ENCODE results near the gene RAB10. TPM values are rescaled to one million over a fixed set of nuclear protein-coding genes. Genes with fewer than 3 reads are reported as not detected.

RAB10 gene
- total and polyA plus RNA-seq, 2 experiments from 2014 or later = 102 to 143 TPM

DNA sequence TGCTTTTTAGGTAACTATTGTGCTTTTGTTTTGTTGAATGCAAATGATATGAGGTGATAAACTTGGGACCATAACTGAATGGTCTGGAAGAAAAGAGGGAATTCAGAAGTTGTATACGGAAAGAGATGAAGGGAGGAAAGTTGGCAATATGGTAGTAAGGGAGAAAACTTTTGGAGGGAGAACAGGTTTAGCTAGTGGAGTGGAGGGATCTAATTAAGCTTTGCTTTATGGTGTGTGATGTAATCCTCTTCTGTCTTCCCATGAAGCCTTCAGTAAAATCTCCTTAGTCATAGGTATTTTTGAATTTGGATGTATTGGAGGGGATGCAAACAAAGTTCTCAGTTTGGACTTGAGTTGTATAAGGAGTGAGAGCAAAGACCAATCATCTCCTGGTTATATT lies 20.2 kb upstream of the RAB10 start:
- no peak for TF ChIP-seq EZH2 (IDR thresholded peaks at IDR 0.05; ENCODE audit: low read depth, unreplicated experiment)
- TF ChIP-seq, protein P1, sequence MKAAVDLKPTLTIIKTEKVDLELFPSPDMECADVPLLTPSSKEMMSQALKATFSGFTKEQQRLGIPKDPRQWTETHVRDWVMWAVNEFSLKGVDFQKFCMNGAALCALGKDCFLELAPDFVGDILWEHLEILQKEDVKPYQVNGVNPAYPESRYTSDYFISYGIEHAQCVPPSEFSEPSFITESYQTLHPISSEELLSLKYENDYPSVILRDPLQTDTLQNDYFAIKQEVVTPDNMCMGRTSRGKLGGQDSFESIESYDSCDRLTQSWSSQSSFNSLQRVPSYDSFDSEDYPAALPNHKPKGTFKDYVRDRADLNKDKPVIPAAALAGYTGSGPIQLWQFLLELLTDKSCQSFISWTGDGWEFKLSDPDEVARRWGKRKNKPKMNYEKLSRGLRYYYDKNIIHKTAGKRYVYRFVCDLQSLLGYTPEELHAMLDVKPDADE (IDR thresholded peaks at IDR 0.05) = no peak
- TF ChIP-seq POLR2AphosphoS5 (IDR thresholded peaks at IDR 0.05; ENCODE audit: low read depth) = no peak
- TF ChIP-seq ZNF331 (CRISPR knock-in tag; IDR thresholded peaks at IDR 0.05; ENCODE audit: low read depth) = no peak

DNA sequence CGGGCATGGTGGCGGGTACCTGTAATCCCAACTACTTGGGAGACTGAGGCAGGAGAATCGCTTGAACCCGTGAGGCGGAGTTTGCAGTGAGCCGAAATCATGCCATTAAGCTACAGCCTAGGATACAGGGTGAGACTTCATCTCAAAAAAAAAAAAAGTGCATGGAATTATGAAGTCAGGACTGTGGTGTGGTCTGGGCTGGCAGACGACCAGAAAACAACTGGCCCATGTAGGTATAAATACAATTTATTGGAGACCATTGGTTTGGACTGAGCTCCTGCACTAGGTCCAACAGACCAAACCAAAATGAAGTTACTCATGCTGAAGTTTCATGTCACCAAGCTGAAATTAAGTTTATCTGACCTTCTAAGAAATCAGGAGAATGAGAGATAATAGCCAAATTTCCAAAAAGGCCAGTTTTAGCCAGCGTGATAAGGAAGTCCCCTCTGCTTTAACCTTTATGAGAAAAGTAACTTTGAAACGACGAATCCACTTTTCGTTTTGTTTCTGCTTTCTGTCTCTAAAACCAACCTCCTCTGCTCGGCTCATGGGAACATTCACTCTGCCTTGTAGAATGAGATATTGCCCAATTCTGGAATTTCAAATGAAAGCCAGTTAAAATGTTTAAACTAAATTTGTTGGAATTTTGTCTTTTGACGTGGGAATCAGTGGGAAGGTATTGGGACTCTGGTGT lies 17.7 kb upstream of the RAB10 start:
- Histone ChIP-seq H4K20me1 (replicated peaks; ENCODE audit: insufficient read depth) (no peaks in the 10 kb centered on the region), H3K79me2 (replicated peaks; ENCODE audit: insufficient read depth) (no peaks in the 10 kb centered on the region)
- ATAC-seq = no peak
- TF ChIP-seq NANOG (IDR thresholded peaks at IDR 0.05; ENCODE audit: borderline replicate concordance) (no peak), STAT1 (IDR thresholded peaks at IDR 0.05; ENCODE audit: unreplicated experiment) (no peak), JUNB (IDR thresholded peaks at IDR 0.05; ENCODE audit: unreplicated experiment) (no peak), EZH2phosphoT487 (IDR thresholded peaks at IDR 0.05; ENCODE audit: unreplicated experiment) (no peak), ZNF114 (CRISPR knock-in tag; IDR thresholded peaks at IDR 0.05) (no peak), EZH2 (IDR thresholded peaks at IDR 0.05; ENCODE audit: low read depth, unreplicated experiment) (no peak), POLR2AphosphoS5 (IDR thresholded peaks at IDR 0.05; ENCODE audit: low read depth) (no peak), CREB1 (CRISPR knock-in tag; IDR thresholded peaks at IDR 0.05; ENCODE audit: low read depth) (no peak)
- TF ChIP-seq, protein P2, sequence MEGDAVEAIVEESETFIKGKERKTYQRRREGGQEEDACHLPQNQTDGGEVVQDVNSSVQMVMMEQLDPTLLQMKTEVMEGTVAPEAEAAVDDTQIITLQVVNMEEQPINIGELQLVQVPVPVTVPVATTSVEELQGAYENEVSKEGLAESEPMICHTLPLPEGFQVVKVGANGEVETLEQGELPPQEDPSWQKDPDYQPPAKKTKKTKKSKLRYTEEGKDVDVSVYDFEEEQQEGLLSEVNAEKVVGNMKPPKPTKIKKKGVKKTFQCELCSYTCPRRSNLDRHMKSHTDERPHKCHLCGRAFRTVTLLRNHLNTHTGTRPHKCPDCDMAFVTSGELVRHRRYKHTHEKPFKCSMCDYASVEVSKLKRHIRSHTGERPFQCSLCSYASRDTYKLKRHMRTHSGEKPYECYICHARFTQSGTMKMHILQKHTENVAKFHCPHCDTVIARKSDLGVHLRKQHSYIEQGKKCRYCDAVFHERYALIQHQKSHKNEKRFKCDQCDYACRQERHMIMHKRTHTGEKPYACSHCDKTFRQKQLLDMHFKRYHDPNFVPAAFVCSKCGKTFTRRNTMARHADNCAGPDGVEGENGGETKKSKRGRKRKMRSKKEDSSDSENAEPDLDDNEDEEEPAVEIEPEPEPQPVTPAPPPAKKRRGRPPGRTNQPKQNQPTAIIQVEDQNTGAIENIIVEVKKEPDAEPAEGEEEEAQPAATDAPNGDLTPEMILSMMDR (conservative IDR thresholded peaks at IDR 0.05; ENCODE audit: low read depth in 2 of 2) = no peak
- TF ChIP-seq, protein P3, sequence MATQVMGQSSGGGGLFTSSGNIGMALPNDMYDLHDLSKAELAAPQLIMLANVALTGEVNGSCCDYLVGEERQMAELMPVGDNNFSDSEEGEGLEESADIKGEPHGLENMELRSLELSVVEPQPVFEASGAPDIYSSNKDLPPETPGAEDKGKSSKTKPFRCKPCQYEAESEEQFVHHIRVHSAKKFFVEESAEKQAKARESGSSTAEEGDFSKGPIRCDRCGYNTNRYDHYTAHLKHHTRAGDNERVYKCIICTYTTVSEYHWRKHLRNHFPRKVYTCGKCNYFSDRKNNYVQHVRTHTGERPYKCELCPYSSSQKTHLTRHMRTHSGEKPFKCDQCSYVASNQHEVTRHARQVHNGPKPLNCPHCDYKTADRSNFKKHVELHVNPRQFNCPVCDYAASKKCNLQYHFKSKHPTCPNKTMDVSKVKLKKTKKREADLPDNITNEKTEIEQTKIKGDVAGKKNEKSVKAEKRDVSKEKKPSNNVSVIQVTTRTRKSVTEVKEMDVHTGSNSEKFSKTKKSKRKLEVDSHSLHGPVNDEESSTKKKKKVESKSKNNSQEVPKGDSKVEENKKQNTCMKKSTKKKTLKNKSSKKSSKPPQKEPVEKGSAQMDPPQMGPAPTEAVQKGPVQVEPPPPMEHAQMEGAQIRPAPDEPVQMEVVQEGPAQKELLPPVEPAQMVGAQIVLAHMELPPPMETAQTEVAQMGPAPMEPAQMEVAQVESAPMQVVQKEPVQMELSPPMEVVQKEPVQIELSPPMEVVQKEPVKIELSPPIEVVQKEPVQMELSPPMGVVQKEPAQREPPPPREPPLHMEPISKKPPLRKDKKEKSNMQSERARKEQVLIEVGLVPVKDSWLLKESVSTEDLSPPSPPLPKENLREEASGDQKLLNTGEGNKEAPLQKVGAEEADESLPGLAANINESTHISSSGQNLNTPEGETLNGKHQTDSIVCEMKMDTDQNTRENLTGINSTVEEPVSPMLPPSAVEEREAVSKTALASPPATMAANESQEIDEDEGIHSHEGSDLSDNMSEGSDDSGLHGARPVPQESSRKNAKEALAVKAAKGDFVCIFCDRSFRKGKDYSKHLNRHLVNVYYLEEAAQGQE (IDR thresholded peaks at IDR 0.05; ENCODE audit: unreplicated experiment) = no peak
- TF ChIP-seq, protein P1 (IDR thresholded peaks at IDR 0.05) = no peak

More for the DNA sequence above, 20.2 kb upstream of the RAB10 start:
- Histone ChIP-seq H3K4me1 (ENCODE audit: insufficient read depth) (peaks cover 9% of the 10 kb centered on the region), H3K4me2 (no peak overlapping the region), H3K36me3 (ENCODE audit: insufficient read depth) (no peaks in the 10 kb centered on the region), H3K27me3 (ENCODE audit: insufficient read depth) (no peaks in the 10 kb centered on the region), H2AFZ (no peak overlapping the region), H3F3A (replicated peaks; ENCODE audit: low read depth) (no peaks in the 10 kb centered on the region; the same call in 1 of the 2 replicates), H3K4me3 (no peak overlapping the region), H3K79me2 (replicated peaks; ENCODE audit: insufficient read depth) (no peaks in the 10 kb centered on the region), H3K27ac (ENCODE audit: low read depth) (no peak overlapping the region), H4K20me1 (replicated peaks; ENCODE audit: insufficient read depth) (no peaks in the 10 kb centered on the region), H3K9me2 (ENCODE audit: insufficient read depth) (0 out of 2 replicates have a peak, but pooled peaks cover 2% of the 10 kb centered on the region)
- Mint-ChIP-seq H3K4me3 (no peak overlapping the region), H3K27me3 (ENCODE audit: insufficient read depth, low read depth, poor library complexity) (peaks cover 2% of the 10 kb centered on the region), H3K9me3 (peaks cover 4% of the 10 kb centered on the region; the same call in 2 of the 3 replicates), H3K36me3 (ENCODE audit: low read depth) (no peaks in the 10 kb centered on the region), H3K4me1 (peaks cover 23% of the 10 kb centered on the region), H3K27ac (no peak overlapping the region)
- DNase-seq (ENCODE audit: low spot score) = no peak
- ATAC-seq = no peak

More for the DNA sequence above, 17.7 kb upstream of the RAB10 start:
- no peaks in the 10 kb centered on the region for H3K36me3 ChIP-seq (ENCODE audit: insufficient read depth)
- Mint-ChIP-seq H3K4me1 (peaks cover 23% of the 10 kb centered on the region), H3K4me3 (no peak overlapping the region), H3K9me3 (no peaks in the 10 kb centered on the region), H3K27me3 (ENCODE audit: insufficient read depth, low read depth, poor library complexity) (peaks cover 2% of the 10 kb centered on the region), H3K36me3 (ENCODE audit: low read depth) (no peaks in the 10 kb centered on the region), H3K27ac (no peak overlapping the region)
- no peaks in the 10 kb centered on the region for H3K9me2 ChIP-seq (ENCODE audit: insufficient read depth)
- H3K4me3 ChIP-seq = no peak overlapping the region
- H3K27ac ChIP-seq (ENCODE audit: low read depth) = no peak overlapping the region
- H3K4me2 ChIP-seq = no peak overlapping the region
- DNase-seq (ENCODE audit: low spot score) = no peak
- H2AFZ ChIP-seq = peak overlapping the region; percentile 52; the same call in 1 of the 2 replicates
- H3K27me3 ChIP-seq (ENCODE audit: insufficient read depth) = no peaks in the 10 kb centered on the region
- no peaks in the 10 kb centered on the region; the same call in 1 of the 2 replicates for H3F3A ChIP-seq (replicated peaks; ENCODE audit: low read depth)
- H3K4me1 ChIP-seq (ENCODE audit: insufficient read depth) = peaks cover 9% of the 10 kb centered on the region

All from GM23338 (cell line).